Cerebellar nuclear complex (tissue), 1 donor: Measurements from ENCODE around the gene TNFRSF13B.
"Not testable (repeated sequence)": the region's sequence is repeated elsewhere in the genome, so short reads cannot be mapped to it uniquely, and the experiment has no call there.

Experiments
- DNase-seq, 2 experiments: peaks; one replicate each; lab custom pipeline; 2025; lab: John Stamatoyannopoulos, UW

Gene TNFRSF13B

DNA sequence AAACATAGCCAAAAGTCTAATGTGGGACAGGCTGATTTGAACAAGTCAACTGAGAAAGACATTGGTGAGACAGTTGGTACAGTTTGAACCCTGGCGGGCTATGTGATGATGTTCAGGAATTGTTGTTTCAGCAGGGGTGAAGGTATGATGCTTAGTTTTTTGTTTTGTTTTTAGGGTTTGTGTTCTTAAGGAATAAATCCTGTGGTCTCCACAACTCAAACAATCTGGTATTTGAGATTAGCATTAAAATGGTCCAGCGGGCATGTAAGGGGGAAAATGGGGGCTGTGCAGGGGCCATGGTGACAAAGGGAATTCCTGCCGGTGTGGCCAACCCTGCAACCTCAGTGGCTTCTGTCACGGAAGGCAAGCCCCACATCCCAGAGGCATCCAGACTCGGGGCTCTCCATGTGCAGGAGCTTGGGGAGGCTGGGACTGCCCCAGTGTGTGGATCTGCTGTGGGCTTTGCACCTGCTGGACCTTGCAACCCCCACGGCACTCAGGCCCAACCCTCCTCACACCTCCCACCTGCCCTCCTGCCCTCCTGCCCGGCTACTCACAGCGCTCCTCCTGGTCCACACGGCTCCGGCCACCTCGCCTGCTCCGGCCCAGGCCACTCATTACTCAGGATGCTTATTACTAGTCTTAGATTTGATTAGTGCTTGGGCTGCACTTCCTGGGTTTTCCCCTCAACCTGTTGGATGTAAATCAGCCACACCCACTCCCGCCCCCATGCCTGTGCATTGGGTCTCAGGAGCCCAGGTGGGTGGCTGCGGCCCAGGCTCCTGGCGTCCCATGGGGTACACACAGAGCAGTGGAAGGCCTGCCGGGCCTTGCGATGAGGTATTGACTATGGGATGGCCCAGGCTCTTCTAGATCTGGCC, at the start of gene TNFRSF13B:
TSS of gene TNFRSF13B (minus strand) at position 661 of the 881 bp plus-strand sequence. CDS start at position 618, 43 bp downstream.
- DNase-seq = no peak

DNA sequence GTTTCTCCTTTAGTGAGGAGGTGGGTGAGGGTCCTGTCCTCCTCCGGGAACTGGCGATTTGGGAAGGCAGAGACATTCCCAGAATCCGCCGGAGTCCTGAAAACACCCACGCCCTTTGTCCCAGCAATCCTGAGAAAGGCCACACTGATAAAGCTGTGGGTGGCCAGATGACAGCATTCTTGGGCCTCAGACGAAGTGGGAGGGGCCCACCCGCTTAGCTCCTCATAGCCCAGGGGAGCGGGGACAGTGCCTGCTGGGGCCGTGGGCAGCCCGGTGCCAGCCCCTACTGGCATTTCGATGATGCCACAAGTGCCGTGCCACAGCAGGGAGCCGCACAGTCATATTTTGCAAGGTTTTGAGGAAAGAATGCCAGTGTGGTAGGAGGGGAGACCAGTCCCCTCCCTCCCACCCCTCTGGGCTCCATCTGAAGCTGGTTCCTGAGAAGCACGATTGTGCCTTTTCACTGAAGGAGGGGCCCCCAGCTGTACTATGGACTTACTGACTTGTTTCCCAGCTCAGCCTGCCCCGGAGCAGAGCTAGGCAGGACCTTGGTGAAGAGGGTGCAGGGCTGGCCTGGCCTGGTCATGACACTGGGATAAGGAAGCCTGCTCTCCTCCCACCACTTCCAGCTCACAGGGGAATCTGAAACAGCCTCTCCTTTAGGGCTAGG, 49.4 kb upstream of the TNFRSF13B start:
- DNase-seq = no peak

DNA sequence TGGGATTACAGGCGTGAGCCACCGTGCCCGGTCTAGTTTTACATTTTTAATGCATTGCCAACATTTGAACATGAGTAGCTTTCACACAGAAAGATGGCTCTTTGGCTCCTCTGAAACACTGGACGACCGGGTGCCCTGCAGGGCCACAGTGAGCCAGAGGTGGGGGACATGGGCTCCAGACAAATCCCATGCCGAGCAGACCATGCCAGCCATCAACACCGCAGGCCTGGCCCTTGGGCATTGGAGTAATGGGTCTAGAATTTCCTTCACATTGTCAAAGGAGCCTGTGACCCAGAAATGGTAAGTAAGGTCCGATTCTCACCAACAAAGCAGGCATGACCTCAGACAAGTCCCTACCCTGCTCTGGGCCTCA, 48.9 kb upstream of the TNFRSF13B start:
- DNase-seq = no peak

DNA sequence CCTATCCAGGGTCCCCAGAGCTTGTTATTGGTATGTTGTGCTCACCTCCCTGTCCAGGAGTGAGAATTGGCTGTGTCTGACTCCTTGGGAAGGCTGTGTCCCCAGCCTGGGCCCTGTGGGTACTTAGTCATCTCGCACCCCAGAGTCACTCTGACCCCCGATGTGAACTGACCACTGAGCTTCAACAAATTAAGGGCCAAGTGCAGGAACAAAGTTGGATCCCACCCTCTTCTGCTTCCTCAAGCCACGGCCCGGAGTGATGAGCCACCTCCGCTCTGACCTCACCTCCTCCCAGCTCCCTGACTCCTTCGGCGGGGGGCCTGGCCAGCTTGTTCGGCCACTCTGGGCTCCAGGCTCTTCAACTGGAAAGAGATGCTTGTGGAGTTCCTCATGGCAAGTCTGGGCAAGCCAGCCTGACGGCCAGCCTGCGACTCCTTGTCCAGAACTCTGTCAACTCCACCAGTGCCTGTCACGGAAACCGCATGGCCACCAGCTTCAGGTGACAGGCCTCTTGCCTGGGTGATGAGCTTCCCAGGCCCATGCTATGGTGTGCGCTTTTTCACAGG, 48.1 kb upstream of the TNFRSF13B start:
- no peak for DNase-seq

DNA sequence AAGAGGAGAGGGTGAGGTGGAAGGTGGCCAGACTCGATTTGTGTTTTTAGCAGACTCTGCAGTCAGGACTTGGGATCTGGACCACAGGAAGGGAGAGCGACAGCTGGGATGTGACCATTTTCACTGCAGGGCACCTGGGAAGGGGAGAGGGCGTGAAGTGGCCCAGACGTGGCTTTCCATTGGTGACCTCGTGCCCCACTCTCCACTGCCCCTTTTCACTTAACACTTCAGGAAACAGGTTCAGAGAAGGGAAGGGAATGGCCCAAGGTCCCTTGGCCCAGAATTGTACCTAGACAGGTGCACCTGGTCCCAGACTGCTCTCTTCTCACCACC, 47.5 kb upstream of the TNFRSF13B start:
- DNase-seq = no peak

DNA sequence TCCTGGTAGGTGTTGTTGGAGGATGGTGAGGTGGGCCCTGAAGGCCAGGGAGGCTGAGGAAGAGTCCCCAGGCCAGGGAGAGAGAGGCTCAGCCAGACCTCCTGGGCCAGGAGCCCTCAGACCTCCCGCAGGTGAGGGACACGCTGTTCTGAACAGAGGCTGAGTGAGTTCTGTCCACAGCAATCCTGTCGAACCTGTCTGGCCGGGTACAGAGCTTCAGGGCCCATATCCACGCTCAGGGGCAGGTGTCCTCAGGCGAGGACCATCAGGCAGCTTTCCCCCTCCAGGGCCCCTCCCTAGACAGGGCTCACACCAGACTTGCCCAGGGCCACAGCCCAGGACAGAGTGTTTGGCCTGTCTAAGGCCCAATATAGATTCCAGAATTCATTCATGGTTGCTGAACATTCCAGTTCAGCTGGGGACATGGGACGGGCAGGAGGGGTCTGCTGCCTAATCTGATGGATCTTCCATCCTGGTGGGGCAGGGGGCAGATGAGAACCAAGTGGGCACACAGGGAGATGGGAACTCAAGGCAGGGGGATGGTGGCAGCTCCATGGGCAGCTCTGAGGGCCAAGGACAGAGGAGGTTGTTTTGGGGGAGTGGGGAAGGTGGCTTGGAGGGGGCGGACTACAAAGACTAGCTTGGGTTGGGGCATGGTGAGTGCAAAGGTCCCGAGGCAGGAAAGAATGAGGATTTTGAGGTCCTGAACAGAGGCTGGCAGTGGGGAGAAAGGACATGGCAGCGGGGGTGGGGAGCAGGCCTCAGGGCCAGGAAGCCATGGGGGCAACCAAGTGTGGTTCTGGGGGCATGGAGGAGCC, 46.9 kb upstream of the TNFRSF13B start:
- no peak for DNase-seq

DNA sequence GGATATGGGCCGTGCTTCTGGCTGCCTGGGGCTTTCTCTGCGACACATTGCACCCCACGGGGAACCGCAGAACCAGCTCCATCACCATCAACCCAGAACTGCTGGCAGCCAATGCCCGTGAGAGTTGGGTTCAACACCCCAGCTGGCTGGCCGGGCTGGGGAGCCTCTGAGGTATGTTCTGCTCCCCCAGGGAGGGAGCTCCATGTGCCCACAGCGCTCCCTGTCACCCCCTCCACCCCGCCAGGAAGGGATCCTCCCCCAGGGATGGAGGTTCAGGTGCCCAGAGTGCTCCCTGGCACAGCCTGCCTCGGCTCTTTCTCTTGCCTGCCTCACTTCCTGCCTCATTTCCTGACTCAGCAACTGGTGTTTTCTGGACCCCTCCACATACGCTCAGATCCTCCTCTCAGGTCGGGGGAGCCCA, 46.1 kb upstream of the TNFRSF13B start:
- DNase-seq = no peak

DNA sequence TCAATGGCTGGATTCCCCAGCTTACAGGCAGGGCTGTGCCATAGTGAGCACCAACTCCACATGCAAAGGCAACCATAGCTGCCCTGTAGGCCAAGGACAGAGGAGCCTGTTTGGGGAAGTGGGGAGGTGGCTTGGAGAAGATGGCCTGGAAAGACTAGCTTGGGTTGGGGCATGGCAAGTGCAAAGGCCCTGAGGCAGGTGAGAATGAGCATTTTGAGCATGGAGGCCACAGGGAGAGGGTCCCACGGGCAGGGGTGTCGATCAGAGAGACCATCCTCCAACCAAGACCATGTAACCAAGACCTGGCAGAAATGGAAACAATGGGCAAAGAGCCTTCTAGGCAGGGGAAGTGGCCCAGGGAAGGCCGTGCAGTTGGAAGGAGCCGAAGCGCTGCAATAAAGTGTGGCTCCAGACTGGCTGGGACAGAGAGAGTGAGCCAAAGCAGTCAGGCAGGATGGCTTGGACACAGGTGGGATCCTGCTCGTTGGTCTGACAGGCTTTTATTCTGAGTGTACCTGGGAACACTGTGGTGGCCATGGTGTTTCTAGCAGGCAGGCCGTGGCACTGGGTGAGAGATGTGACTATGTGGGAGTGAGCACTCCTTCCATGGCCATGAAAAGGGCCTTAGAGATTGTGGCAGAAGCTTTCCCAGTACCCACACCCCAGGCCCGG, 45.6 kb upstream of the TNFRSF13B start:
- no peak for DNase-seq

DNA sequence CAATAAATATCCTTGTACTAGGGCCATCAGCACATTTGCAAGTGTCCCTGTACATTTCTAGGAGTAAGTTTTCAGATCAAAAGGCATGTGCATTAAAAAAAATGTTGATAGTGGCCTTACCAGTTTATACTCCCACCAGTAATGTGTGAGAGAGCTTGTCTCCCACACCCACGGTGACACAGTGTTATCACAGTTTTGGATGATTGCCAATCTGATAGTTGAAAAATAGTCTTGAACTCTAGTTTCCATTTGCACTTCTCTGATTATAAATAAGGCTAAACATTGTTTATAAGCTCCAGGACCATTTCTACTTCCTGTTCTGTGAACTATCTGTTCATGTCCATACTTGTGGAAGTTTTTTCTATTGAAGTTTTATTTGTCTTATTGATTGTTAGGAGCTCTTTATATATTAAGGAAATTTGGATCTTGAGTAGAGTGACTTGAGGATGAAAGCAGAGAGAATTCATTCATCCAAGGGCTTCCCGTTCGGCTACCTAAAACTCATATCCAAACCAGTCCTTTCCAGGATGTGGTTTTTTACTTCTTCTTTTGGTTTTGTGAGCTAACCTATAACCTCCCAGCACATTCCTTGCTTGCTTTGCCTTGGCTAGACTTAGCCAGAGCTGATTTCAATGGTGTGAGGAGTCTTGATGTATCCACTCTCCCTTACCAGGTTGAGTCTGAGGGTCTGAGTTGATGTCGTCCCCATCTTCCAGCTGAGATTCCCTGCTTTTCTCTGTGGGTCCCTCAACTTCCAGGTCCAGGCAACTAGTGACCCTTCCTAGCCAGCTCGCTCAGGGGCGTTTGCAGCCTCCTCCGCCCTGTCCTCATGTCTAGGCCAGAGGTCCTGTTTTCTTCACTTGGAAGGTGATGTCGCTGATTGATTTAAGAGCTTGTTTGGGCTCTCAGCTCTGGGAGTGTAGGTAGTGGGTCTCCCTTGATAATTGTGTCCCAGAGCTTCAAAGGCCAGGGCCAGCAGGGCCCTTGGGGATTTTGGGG, 44.6 kb upstream of the TNFRSF13B start:
- DNase-seq = not testable (repeated sequence)

DNA sequence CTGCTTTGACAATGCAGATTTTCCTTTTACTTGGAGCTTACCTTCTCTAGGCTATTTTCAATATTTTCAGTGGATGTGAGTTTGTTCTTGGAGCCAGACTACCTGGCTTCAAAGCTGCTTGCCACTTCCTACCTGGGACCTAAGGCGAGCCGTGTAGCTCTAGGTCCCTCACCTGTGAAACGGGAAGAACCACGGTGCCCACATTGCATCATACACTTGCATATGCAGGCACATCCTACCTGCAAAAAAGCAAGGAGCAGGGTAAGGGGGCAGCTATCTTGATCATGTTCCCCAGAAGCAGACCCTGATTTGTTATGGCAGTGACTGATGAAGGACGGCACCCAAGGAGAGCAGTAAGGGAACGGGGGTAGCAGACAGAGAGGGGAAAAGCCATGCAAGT, 43.3 kb upstream of the TNFRSF13B start:
- no peak for DNase-seq

DNA sequence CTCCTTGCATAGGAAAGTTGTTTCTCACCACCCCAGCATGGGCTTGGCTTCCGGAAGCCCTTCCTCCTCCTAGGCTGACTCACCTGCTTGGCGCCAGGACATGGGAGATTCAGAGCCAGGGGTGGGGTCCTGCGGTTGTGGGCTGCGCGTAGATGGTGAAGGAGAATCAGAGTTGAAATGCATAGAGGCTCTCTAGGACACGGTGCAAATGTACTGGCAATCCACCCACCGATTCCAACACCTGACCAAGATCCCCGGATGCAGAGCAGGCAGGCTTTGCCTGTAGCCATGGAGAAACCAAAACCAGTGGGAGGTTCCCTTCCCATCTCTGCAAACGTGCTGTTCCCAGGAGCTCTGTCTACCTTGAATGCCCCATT, 42.8 kb upstream of the TNFRSF13B start:
- not testable (repeated sequence) for DNase-seq

DNA sequence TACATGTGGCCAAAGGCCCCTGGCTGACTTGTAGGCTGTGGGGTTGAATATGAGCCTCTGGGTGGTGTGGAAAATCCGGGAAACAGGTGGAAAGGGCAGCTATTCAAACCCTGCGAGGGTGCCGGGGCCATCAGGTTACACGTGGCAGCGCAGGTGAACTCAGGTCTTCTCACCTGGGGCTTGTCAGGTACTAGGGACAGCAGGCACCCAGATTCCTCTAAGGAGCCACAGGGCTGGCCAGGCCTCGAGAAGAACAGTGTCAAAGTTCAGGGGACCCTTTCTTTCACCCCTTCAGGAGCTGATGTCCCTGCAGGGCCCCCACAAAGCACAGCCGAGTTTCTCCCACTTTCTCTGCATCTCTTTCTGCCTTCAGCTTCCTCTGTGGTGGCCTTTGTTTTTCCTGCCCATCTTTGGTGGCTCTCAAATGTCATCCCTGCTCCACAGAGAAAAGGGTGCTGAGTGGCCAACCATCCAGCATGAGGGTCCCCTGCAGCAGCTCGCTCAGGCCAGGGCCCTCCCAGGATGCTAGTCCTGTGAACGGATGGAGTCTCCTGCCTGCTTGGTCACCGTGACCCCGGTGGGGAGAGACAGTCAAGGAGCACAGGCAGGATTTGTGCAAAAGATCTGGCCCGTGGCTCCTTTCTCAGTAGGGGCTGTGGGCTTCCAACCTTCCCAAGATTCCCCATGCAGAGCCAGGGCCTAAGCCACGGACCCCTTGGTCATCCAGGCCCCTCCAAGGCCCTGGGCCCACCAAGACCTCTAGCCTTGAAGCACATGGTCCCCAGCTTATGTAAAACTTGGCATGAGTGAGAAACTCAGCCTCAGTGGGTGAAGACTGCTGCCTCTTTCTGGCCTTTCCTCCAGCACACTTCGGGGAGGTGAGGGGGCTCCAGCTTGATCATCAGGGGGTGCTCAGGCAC, 42.2 kb upstream of the TNFRSF13B start:
- not testable (repeated sequence) for DNase-seq

DNA sequence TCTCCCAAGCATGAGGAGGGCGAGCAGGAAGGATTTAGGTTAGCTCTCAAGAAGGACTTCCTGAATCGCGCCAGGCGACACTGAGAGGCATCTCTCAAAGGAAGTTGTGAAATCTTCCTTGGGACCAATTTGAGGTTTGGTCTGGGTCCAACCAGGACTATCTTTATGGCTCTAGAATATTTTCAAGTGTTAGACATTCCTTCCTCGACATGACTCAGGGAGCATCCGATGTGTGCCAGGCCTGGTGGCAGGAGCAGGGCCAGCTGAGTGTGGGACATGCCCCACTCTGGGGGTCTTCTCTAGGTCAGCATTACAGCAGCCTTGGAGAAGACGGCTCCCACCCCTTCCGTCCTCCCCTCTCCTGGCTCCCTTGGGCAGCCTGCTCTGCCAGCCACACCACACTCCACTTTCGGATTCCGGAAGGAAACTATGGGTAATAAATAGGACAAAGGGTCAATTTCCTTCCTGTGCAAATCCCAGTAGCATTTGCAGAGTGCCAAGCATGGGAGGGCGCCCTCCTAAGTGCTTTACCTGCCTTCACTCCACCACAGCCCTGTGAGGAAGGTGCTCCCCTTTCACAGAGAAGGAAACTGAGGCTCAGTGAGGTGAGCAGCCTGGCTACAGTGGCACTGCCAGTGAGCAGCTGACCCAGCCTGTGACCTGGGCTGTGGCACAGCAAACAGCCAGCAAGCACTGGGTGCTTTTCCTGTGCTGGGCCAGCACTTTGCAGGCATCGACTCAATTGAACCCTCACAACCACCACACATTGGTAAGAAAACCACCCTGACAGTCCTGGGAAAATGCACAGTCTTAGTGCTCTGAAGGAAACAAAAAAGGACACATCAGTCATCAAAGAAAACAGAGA, 39.4 kb upstream of the TNFRSF13B start:
- not testable (repeated sequence) for DNase-seq

DNA sequence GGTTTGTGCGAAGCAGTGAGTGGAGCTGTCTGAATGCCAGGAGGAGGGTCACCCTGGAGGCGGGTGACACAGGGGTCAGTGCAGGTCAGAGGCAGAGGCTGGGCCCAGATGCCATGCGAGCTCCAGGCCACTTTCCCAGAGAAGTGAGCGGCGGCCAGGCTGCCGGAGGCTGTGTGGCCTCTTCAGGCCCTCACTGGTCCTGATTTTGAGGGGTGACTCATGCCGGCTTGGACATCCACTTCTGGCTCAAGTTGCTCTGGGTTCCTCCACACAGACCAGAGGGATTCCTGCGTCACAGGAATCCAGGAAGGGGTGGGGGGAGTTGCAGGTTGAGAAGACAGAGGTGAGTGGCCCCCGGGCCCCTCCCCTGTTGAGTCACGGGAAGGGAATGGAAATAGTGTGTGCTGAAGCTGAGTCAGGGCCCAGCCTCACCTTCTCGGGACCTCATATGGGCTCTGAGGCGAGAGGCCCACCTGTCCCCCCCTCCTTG, 38.7 kb upstream of the TNFRSF13B start:
- DNase-seq = not testable (repeated sequence)

DNA sequence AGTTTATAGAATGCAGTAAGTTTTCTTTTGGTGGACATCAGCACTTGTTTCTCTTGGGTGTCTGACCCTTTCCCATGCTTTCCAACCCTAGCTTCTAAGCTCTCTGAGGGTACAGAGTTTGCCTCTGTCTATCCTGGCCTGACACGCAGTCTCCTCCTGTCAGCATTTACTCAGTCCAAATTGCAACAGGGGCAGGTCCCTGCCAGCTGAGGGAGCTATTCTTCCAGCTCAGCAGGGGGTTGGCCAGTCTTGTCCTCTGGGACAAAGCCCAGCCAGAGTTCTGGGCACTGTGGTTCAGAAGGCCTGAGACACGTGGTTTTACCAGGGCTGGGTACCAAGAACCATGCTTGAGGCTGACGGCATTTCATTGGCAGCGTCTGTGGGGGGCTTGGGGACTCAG, 38.1 kb upstream of the TNFRSF13B start:
- DNase-seq = not testable (repeated sequence)

DNA sequence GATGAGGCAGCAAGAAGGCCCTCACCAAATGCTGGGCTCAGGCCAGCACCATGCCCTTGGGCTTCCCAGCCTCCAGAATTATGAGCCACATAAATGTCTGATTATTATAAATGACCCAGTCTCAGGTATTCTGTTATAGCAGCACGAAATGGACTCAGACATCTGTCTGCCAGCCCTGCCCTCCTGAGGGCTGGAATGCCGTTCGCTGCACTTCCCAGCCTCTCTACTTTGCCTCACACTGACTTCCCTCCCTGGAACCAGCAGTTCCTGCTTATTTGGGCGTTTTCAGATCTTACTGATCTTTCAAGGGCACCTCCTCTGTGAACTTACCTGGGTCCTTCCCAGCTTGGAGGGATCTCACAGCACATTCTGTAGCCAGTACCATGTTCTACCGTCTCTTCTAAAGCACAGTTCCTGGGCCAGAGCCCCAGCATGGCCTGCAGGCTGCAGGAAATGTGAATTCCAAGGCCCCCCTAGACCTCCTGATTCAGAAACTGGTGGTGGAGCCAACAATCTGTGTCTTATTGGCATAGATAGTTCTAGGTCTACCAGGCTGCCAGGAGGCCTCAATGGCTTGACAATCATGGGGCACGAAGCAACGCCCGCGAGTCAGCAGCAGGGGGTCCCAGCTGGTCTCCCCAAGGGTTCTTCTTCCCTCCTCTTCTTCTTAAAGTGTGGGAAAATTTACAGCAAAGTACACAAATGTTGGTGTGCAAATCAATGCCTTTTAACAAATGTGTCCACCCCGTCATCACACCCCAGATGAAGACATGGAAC, 36.9 kb upstream of the TNFRSF13B start:
- DNase-seq = not testable (repeated sequence)

DNA sequence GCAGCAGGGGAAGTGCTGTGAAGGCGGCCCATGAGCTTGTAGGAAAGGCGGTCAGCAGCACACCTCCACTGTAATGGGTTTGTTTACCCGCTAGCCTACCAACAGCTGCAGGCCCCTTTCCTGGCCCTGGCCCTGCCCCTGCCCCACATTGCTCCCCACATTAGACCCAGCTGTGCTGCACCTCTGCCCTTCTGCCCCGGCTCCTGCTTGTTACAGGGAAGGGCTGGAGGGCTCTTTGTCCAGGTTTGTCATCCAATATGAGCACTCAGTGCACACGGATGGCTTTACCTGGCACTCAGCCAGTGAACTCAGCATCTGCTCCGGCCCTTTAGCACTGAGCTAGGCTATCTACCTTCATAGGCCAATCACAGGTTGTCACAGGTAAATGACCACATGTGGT, 36.0 kb upstream of the TNFRSF13B start:
- DNase-seq = not testable (repeated sequence)
